ENCODE data around the gene PRKG1. TPM values are rescaled to one million over a fixed set of nuclear protein-coding genes. Genes with fewer than 3 reads are reported as not detected.

PRKG1 gene
- total RNA-seq, 1 experiment from 2014 or later, result 10.4 TPM

DNA sequence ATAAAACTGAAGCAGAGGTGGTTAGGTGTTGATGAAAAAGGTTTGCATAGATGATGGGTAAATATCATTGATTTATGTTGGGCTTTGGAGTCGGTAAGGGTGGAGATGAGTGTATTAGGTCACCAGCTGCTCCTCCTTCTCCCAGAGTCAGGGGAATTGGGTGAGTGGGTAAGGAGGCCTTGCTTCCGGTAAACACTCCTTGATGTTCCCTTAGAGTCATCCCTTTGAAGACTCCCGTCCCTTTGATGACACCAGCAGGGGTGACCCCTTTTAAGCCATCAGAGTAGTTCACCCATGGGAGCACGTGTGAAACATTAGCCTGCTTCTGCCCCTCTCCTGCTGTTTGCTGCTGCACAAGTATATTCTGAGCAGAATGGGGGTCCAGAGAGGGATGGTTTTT, 1147.6 kb downstream of the PRKG1 start:
- Mint-ChIP-seq H3K4me1 (peaks cover 12 to 26% of the 10 kb centered on the region in 2 experiments), H3K27me3 (ENCODE audit: low read depth) (peaks cover 2% of the 10 kb centered on the region; the same call in 1 of the 2 replicates), H3K9me3 (peaks cover 0 to 2% of the 10 kb centered on the region in 2 experiments; a peak in 1 of 5 replicates), H3K36me3 (ENCODE audit: insufficient read depth in 1 of 3, low read depth in 3 of 3) (no peaks in the 10 kb centered on the region; a peak in 2 of 7 replicates), H3K27ac (no peak overlapping the region), H3K4me3 (no peak overlapping the region)
- Histone ChIP-seq H2BK15ac (ENCODE audit: low read depth, low read length) (no peak overlapping the region), H3K4me2 (ENCODE audit: insufficient read depth, insufficient read length, low read length) (no peak overlapping the region), H3K79me1 (ENCODE audit: insufficient read depth, low read depth, low read length, poor library complexity, severe bottlenecking) (no peaks in the 10 kb centered on the region), H2AFZ (ENCODE audit: low read length) (no peak overlapping the region), H2BK12ac (ENCODE audit: insufficient read length, low read depth, low read length) (no peak overlapping the region), H3K23me2 (ENCODE audit: insufficient read length, low read depth, low read length, poor library complexity, severe bottlenecking) (no peaks in the 10 kb centered on the region), H3K14ac (ENCODE audit: insufficient read depth, low read length) (no peak overlapping the region), H4K5ac (ENCODE audit: insufficient read length, low read depth, low read length) (no peak overlapping the region), H2AK5ac (ENCODE audit: insufficient read length, low read length) (no peak overlapping the region), H3T11ph (ENCODE audit: low read length) (no peak overlapping the region), H4K20me1 (ENCODE audit: control insufficient read depth, insufficient read depth, insufficient read length) (no peaks in the 10 kb centered on the region), H3K9ac (ENCODE audit: extremely low read depth, insufficient read length, low read length) (no peak overlapping the region), H3K18ac (ENCODE audit: insufficient read length, low read depth, low read length) (no peak overlapping the region), H3K27ac (ENCODE audit: insufficient read length, low read depth, low read length) (no peak overlapping the region), H3K27me3 (ENCODE audit: insufficient read depth, low read length) (no peaks in the 10 kb centered on the region), H4K8ac (replicated peaks; ENCODE audit: insufficient read length, low read depth, low read length) (no peak overlapping the region), H2BK20ac (ENCODE audit: low read depth, low read length, poor library complexity, severe bottlenecking) (no peak overlapping the region), H3K4ac (ENCODE audit: low read depth, low read length) (no peak overlapping the region), H3K9me3 (ENCODE audit: control insufficient read depth, low read depth, low read length) (no peaks in the 10 kb centered on the region), H3K56ac (ENCODE audit: insufficient read length, low read depth, low read length) (no peak overlapping the region), H4K91ac (ENCODE audit: insufficient read length, low read depth, low read length) (no peak overlapping the region), H3K79me2 (ENCODE audit: insufficient read depth, low read length) (no peaks in the 10 kb centered on the region), H3K23ac (ENCODE audit: insufficient read length, low read depth, low read length) (no peak overlapping the region), H2BK120ac (ENCODE audit: low read depth, low read length, poor library complexity, severe bottlenecking) (no peak overlapping the region), H2BK5ac (ENCODE audit: insufficient read length, low read length) (no peak overlapping the region), H3K4me1 (ENCODE audit: insufficient read depth, low read length) (no peaks in the 10 kb centered on the region; the same call in 1 of the 2 replicates)
- no CpG with 5 or more reads among the region's 4 CpGs for WGBS (ENCODE audit: extremely low coverage, insufficient read length, low lambda C conversion rate)
- TF ChIP-seq, protein P1, sequence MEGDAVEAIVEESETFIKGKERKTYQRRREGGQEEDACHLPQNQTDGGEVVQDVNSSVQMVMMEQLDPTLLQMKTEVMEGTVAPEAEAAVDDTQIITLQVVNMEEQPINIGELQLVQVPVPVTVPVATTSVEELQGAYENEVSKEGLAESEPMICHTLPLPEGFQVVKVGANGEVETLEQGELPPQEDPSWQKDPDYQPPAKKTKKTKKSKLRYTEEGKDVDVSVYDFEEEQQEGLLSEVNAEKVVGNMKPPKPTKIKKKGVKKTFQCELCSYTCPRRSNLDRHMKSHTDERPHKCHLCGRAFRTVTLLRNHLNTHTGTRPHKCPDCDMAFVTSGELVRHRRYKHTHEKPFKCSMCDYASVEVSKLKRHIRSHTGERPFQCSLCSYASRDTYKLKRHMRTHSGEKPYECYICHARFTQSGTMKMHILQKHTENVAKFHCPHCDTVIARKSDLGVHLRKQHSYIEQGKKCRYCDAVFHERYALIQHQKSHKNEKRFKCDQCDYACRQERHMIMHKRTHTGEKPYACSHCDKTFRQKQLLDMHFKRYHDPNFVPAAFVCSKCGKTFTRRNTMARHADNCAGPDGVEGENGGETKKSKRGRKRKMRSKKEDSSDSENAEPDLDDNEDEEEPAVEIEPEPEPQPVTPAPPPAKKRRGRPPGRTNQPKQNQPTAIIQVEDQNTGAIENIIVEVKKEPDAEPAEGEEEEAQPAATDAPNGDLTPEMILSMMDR (conservative IDR thresholded peaks at IDR 0.05), result no peak
- DNase-seq, result no peak

Measured in H9 (cell line).